Type B pancreatic cell (in vitro differentiated cells): Measurements from ENCODE around the gene MYPN. TPM values are rescaled to one million over a fixed set of nuclear protein-coding genes. Genes with fewer than 3 reads are reported as not detected.

Experiments used
- DNase-seq: peaks from one replicate; pipeline ENCODE4 v3.0.0; 2021; ENCODE audit warnings: mixed read lengths; ENCODE audit not compliant: unreplicated experiment; ENCODE audit errors: extremely low spot score
- H3K27ac Mint-ChIP-seq: 2 replicates; pipeline ENCODE4 v1.8.0; 2021; ENCODE audit warnings: mild to moderate bottlenecking, mixed read lengths
- H3K27me3 Mint-ChIP-seq: 2 replicates; pipeline ENCODE4 v1.8.0; 2021; ENCODE audit warnings: mixed read lengths
- H3K36me3 Mint-ChIP-seq: 2 replicates; pipeline ENCODE4 v1.8.0; 2021; ENCODE audit warnings: mixed read lengths
- H3K4me1 Mint-ChIP-seq: one replicate; pipeline ENCODE4 v1.8.0; 2021; ENCODE audit warnings: mixed read lengths; ENCODE audit not compliant: unreplicated experiment
- H3K4me3 Mint-ChIP-seq: 2 replicates; pipeline ENCODE4 v1.8.0; 2021; ENCODE audit warnings: mild to moderate bottlenecking, mixed read lengths
- H3K9me3 Mint-ChIP-seq: 2 replicates; pipeline ENCODE4 v1.8.0; 2021; ENCODE audit warnings: mixed read lengths
- CTCF ChIP-seq: fragments of 200-600 bp; sonication (generic); conservative IDR thresholded peaks from 2 replicates; pipeline ENCODE4 v1.5.0; 2021; ENCODE audit warnings: antibody characterized with exemption, mild to moderate bottlenecking
- total RNA-seq: library from RNA; stranded (reverse); gene quantifications from 2 replicates; pipeline ENCODE4 v1.2.1, GENCODE V29; 2021; ENCODE audit warnings: low replicate concordance

MYPN gene
- total RNA-seq, 1 donor from 2014 or later, result 0.14 TPM

- no peaks in the 10 kb centered on the region for H3K9me3 Mint-ChIP-seq
- H3K4me1 Mint-ChIP-seq, result peaks cover 4% of the 10 kb centered on the region
- DNase-seq, result no peak
- H3K36me3 Mint-ChIP-seq, result no peaks in the 10 kb centered on the region
- TF ChIP-seq CTCF, result no peak
- H3K27me3 Mint-ChIP-seq, result peaks cover 4% of the 10 kb centered on the region
- no peak overlapping the region for H3K27ac Mint-ChIP-seq
- H3K4me3 Mint-ChIP-seq, result no peak overlapping the region
Measured at GRCh38 chr10:68135362-68135761, 26.1 kb downstream of the MYPN start.

- Mint-ChIP-seq H3K27me3 (peaks cover 4% of the 10 kb centered on the region), H3K9me3 (no peaks in the 10 kb centered on the region), H3K27ac (no peak overlapping the region), H3K36me3 (no peaks in the 10 kb centered on the region), H3K4me1 (peaks cover 4% of the 10 kb centered on the region), H3K4me3 (no peak overlapping the region)
- no peak for DNase-seq
- TF ChIP-seq CTCF, result no peak
Measured at GRCh38 chr10:68135922-68136792, 26.9 kb downstream of the MYPN start.

- TF ChIP-seq CTCF, result no peak
- DNase-seq, result no peak
- Mint-ChIP-seq H3K4me1 (peaks cover 4% of the 10 kb centered on the region), H3K9me3 (no peaks in the 10 kb centered on the region), H3K27me3 (peaks cover 4% of the 10 kb centered on the region), H3K27ac (no peak overlapping the region), H3K4me3 (no peak overlapping the region), H3K36me3 (no peaks in the 10 kb centered on the region)
Measured at GRCh38 chr10:68137171-68137570, 27.9 kb downstream of the MYPN start.

GRCh38 chr10:68138526-68138925 lies 29.2 kb downstream of the MYPN start:
- Mint-ChIP-seq H3K9me3 (no peaks in the 10 kb centered on the region), H3K36me3 (no peaks in the 10 kb centered on the region), H3K27me3 (peaks cover 4% of the 10 kb centered on the region), H3K4me3 (no peak overlapping the region), H3K4me1 (peaks cover 4% of the 10 kb centered on the region), H3K27ac (no peak overlapping the region)
- TF ChIP-seq CTCF, result no peak
- DNase-seq, result no peak

- peaks cover 4% of the 10 kb centered on the region for H3K4me1 Mint-ChIP-seq
- no peak for TF ChIP-seq CTCF
- no peaks in the 10 kb centered on the region for H3K36me3 Mint-ChIP-seq
- H3K27ac Mint-ChIP-seq, result no peak overlapping the region
- peaks cover 4% of the 10 kb centered on the region for H3K27me3 Mint-ChIP-seq
- no peaks in the 10 kb centered on the region for H3K9me3 Mint-ChIP-seq
- DNase-seq, result no peak
- H3K4me3 Mint-ChIP-seq, result no peak overlapping the region
Measured at GRCh38 chr10:68139448-68140272, 30.4 kb downstream of the MYPN start.
